HepG2 (cell line): Measurements from ENCODE around the gene ECHDC1. TPM values are rescaled to one million over a fixed set of nuclear protein-coding genes. Genes with fewer than 3 reads are reported as not detected.

ENCODE experiments used
- ATF6 ChIP-seq: sonication (generic); formaldehyde crosslinking; conservative IDR thresholded peaks from 2 replicates; pipeline ENCODE4 v1.4.0; 2020; ENCODE audit warnings: missing genetic modification reagents
- BRD4 ChIP-seq: sonication (generic); formaldehyde crosslinking; IDR thresholded peaks from 2 replicates; pipeline ENCODE4 v1.4.0; 2020; ENCODE audit warnings: missing genetic modification reagents
- CREBL2 ChIP-seq: sonication (generic); formaldehyde crosslinking; IDR thresholded peaks from 2 replicates; pipeline ENCODE4 v1.8.1; 2023; ENCODE audit warnings: missing genetic modification reagents, mild to moderate bottlenecking, borderline replicate concordance
- HOXA3 ChIP-seq: sonication (generic); formaldehyde crosslinking; IDR thresholded peaks from 2 replicates; pipeline ENCODE4 v1.5.0; 2020; ENCODE audit warnings: missing genetic modification reagents
- LRRFIP1 ChIP-seq: sonication (generic); formaldehyde crosslinking; conservative IDR thresholded peaks from 2 replicates; pipeline ENCODE4 v1.4.0; 2020; ENCODE audit warnings: missing genetic modification reagents
- MEIS1 ChIP-seq: sonication (generic); formaldehyde crosslinking; IDR thresholded peaks from 2 replicates; pipeline ENCODE4 v1.9.0; 2021; ENCODE audit warnings: mild to moderate bottlenecking, missing genetic modification reagents, moderate library complexity, borderline replicate concordance
- PHF20 ChIP-seq: sonication (generic); formaldehyde crosslinking; IDR thresholded peaks from 2 replicates; pipeline ENCODE4 v1.5.0; 2020; ENCODE audit warnings: mild to moderate bottlenecking, missing genetic modification reagents
- SRY ChIP-seq: sonication (generic); formaldehyde crosslinking; IDR thresholded peaks from 2 replicates; pipeline ENCODE4 v1.8.0; 2022; ENCODE audit warnings: mild to moderate bottlenecking, missing genetic modification reagents
- XRCC5 ChIP-seq: fragments of 200-400 bp; formaldehyde crosslinking; optimal IDR thresholded peaks from 2 replicates; pipeline ENCODE3; 2017; ENCODE audit warnings: mild to moderate bottlenecking, low read length
- ZNF225 ChIP-seq: sonication (generic); formaldehyde crosslinking; IDR thresholded peaks from 2 replicates; pipeline ENCODE4 v1.4.0; 2020; ENCODE audit warnings: mild to moderate bottlenecking, missing genetic modification reagents
- ZNF263 ChIP-seq: sonication (generic); formaldehyde crosslinking; IDR thresholded peaks from 2 replicates; pipeline ENCODE4 v1.4.0; 2020; ENCODE audit warnings: missing genetic modification reagents
- ZNF282 ChIP-seq: fragments of 450-650 bp; IDR thresholded peaks from 2 replicates; pipeline ENCODE4 v1.6.1; 2018; ENCODE audit not compliant: partially characterized antibody
- ZNF614 ChIP-seq: IDR thresholded peaks from 2 replicates; pipeline ENCODE4 v1.6.1; 2018; ENCODE audit warnings: missing biosample characterization, missing genetic modification reagents, inconsistent platforms, borderline replicate concordance
- ZNF775 ChIP-seq: sonication (generic); formaldehyde crosslinking; IDR thresholded peaks from 2 replicates; pipeline ENCODE4 v1.4.0; 2020; ENCODE audit warnings: missing genetic modification reagents, mild to moderate bottlenecking, moderate library complexity, borderline replicate concordance
- ZNF788 ChIP-seq: sonication (generic); formaldehyde crosslinking; IDR thresholded peaks from 2 replicates; pipeline ENCODE4 v1.5.0; 2020; ENCODE audit warnings: mild to moderate bottlenecking, missing genetic modification reagents, borderline replicate concordance
- ZSCAN22 ChIP-seq: sonication (generic); formaldehyde crosslinking; IDR thresholded peaks from 2 replicates; pipeline ENCODE4 v1.4.0; 2020; ENCODE audit warnings: mild to moderate bottlenecking, missing genetic modification reagents
- polyA plus RNA-seq, 8 experiments: library from polyadenylated mRNA; depleted of rRNA in 3 of 8; stranded (reverse) in 7 of 8; unstranded in 1 of 8; fragments of >200 nt; fragmentation: Illumina TruSeq in 4 of 8; extraction: Trizol in 4 of 8; gene quantifications; 2 replicates each; pipeline versions ENCODE4 v1.2.1 to v1.2.3, GENCODE V29; 2011 to 2016; ENCODE audit warnings: low read depth in 4 of 8, missing spikeins in 1 of 8, mixed read lengths in 1 of 8; ENCODE audit not compliant: insufficient read depth in 1 of 8
- total RNA-seq, 5 experiments: library from RNA; depleted of rRNA; stranded (reverse); fragments of >200 nt; fragmentation: Illumina TruSeq; extraction: Trizol; gene quantifications; 2 replicates each; pipeline ENCODE4 v1.2.3, GENCODE V29; 2016; ENCODE audit warnings: low read depth in 1 of 5

The ECHDC1 gene
- total and polyA plus RNA-seq, 2 of the 13 experiments (the other 11 are each of a cell fraction or from before 2014, with no cell fraction given) = 32.8 to 98.1 TPM

GRCh38 chr6:127342296-127342945 lies 988 bp downstream of the ECHDC1 start (continued):
- TF ChIP-seq ATF6 (no peak), ZNF775 (no peak), XRCC5 (no peak), ZNF788 (CRISPR knock-in tag) (no peak), ZSCAN22 (CRISPR knock-in tag) (no peak), MEIS1 (CRISPR knock-in tag) (no peak), BRD4 (CRISPR knock-in tag) (no peak), ZNF614 (CRISPR knock-in tag) (no peak), LRRFIP1 (CRISPR knock-in tag) (no peak), ZNF225 (no peak), ZNF263 (CRISPR knock-in tag) (no peak), SRY (CRISPR knock-in tag) (no peak), CREBL2 (CRISPR knock-in tag) (no peak), ZNF282 (no peak), PHF20 (CRISPR knock-in tag) (no peak), HOXA3 (CRISPR knock-in tag) (no peak)
